ENCODE measurements around the gene PGAM2. TPM values are rescaled to one million over a fixed set of nuclear protein-coding genes. Genes with fewer than 3 reads are reported as not detected.

The PGAM2 gene
- total and polyA plus RNA-seq, 2 experiments from 2014 or later = 2.9 to 7.8 TPM

GRCh38 chr7:44057181-44057848 lies 8.1 kb downstream of the PGAM2 start (continued):
- no peak for TF ChIP-seq EZH2phosphoT487 (IDR thresholded peaks at IDR 0.05; ENCODE audit: unreplicated experiment)

DNA sequence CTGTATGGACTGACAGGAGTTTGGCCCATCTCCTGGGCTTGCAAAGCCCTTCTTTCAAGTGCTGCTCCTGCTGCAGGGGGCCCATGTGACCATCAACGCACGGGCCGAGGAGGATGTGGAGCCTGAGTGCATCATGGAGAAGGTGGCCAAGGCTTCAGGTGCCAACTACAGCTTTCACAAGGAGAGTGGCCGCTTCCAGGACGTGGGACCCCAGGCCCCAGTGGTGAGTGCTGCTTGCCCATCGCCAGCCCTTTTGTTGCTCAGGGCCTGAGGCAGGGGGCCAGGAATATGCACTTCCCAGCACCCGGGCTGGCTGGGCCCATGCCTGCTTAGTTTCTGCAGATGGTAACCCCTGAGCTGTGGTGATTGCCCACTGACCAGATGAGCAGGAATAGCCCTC lies 8.7 kb downstream of the PGAM2 start:
- Mint-ChIP-seq H3K4me3 (no peak overlapping the region), H3K27ac (no peak overlapping the region), H3K4me1 (no peaks in the 10 kb centered on the region), H3K36me3 (ENCODE audit: low read depth) (peaks cover 61% of the 10 kb centered on the region), H3K9me3 (no peaks in the 10 kb centered on the region), H3K27me3 (ENCODE audit: insufficient read depth, low read depth, poor library complexity) (no peaks in the 10 kb centered on the region)
- ATAC-seq (no peak), DNase-seq (ENCODE audit: low spot score) (no peak)
- H2AFZ ChIP-seq = no peak overlapping the region
- no peaks in the 10 kb centered on the region for H3K27me3 ChIP-seq (ENCODE audit: insufficient read depth)
- H3K4me3 ChIP-seq = no peak overlapping the region
- TF ChIP-seq, protein P1, sequence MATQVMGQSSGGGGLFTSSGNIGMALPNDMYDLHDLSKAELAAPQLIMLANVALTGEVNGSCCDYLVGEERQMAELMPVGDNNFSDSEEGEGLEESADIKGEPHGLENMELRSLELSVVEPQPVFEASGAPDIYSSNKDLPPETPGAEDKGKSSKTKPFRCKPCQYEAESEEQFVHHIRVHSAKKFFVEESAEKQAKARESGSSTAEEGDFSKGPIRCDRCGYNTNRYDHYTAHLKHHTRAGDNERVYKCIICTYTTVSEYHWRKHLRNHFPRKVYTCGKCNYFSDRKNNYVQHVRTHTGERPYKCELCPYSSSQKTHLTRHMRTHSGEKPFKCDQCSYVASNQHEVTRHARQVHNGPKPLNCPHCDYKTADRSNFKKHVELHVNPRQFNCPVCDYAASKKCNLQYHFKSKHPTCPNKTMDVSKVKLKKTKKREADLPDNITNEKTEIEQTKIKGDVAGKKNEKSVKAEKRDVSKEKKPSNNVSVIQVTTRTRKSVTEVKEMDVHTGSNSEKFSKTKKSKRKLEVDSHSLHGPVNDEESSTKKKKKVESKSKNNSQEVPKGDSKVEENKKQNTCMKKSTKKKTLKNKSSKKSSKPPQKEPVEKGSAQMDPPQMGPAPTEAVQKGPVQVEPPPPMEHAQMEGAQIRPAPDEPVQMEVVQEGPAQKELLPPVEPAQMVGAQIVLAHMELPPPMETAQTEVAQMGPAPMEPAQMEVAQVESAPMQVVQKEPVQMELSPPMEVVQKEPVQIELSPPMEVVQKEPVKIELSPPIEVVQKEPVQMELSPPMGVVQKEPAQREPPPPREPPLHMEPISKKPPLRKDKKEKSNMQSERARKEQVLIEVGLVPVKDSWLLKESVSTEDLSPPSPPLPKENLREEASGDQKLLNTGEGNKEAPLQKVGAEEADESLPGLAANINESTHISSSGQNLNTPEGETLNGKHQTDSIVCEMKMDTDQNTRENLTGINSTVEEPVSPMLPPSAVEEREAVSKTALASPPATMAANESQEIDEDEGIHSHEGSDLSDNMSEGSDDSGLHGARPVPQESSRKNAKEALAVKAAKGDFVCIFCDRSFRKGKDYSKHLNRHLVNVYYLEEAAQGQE (IDR thresholded peaks at IDR 0.05; ENCODE audit: unreplicated experiment) = no peak
- TF ChIP-seq CREB1 (CRISPR knock-in tag; IDR thresholded peaks at IDR 0.05; ENCODE audit: low read depth) (no peak), ZNF331 (CRISPR knock-in tag; IDR thresholded peaks at IDR 0.05; ENCODE audit: low read depth) (no peak), ZNF114 (CRISPR knock-in tag; IDR thresholded peaks at IDR 0.05) (no peak), EZH2 (IDR thresholded peaks at IDR 0.05; ENCODE audit: low read depth, unreplicated experiment) (no peak), CTCF (conservative IDR thresholded peaks at IDR 0.05; ENCODE audit: low read depth in 2 of 2) (no peak), EZH2phosphoT487 (IDR thresholded peaks at IDR 0.05; ENCODE audit: unreplicated experiment) (no peak)
- H3F3A ChIP-seq (replicated peaks; ENCODE audit: low read depth) = no peaks in the 10 kb centered on the region
- H4K20me1 ChIP-seq (replicated peaks; ENCODE audit: insufficient read depth) = peaks cover 5% of the 10 kb centered on the region
- H3K4me1 ChIP-seq (ENCODE audit: insufficient read depth) = no peaks in the 10 kb centered on the region
- H3K9me2 ChIP-seq (ENCODE audit: insufficient read depth) = no peaks in the 10 kb centered on the region
- no peak overlapping the region for H3K4me2 ChIP-seq
- H3K36me3 ChIP-seq (ENCODE audit: insufficient read depth) = no peaks in the 10 kb centered on the region; the same call in 1 of the 2 replicates
- no peaks in the 10 kb centered on the region for H3K79me2 ChIP-seq (replicated peaks; ENCODE audit: insufficient read depth)
- H3K27ac ChIP-seq (ENCODE audit: low read depth) = no peak overlapping the region
